Measurements from ENCODE around the gene EHD2.

Gene EHD2

DNA sequence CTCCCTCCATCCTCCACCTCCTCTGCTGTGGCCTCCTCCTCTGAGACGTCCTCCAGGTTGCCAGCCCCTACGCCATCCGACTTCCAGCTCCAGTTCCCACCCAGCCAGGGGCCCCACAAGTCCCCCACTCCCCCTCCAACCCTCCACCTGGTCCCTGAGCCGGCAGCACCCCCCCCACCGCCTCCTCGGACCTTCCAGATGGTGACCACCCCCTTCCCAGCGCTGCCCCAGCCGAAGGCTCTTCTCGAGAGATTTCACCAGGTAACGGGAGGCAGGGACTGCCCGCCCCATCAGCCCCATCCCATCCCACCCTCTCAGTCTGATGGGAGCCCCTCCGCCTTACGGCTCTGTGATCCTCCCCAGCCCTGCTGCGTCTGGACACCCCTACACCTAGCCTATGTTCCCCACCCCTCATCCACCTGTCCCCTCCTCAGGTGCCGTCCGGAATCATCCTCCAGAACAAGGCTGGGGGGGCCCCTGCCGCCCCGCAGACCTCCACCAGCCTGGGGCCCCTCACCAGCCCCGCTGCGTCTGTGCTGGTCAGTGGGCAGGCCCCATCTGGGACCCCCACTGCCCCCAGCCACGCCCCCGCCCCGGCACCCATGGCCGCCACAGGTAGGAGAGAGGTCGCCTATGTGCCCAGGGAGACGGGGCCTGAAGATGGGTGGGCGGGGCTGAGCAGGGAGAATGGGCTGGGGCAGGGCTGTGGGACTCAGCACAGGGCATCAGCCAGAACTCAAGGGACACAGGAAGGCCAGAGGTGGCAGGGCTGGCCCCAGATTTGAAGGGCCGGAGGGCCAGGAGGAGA lies 18.6 kb upstream of the EHD2 start:
- TF ChIP-seq, protein P1, sequence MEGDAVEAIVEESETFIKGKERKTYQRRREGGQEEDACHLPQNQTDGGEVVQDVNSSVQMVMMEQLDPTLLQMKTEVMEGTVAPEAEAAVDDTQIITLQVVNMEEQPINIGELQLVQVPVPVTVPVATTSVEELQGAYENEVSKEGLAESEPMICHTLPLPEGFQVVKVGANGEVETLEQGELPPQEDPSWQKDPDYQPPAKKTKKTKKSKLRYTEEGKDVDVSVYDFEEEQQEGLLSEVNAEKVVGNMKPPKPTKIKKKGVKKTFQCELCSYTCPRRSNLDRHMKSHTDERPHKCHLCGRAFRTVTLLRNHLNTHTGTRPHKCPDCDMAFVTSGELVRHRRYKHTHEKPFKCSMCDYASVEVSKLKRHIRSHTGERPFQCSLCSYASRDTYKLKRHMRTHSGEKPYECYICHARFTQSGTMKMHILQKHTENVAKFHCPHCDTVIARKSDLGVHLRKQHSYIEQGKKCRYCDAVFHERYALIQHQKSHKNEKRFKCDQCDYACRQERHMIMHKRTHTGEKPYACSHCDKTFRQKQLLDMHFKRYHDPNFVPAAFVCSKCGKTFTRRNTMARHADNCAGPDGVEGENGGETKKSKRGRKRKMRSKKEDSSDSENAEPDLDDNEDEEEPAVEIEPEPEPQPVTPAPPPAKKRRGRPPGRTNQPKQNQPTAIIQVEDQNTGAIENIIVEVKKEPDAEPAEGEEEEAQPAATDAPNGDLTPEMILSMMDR (IDR thresholded peaks at IDR 0.05; ENCODE audit: unreplicated experiment in 3 of 3), result no peak
- Mint-ChIP-seq H3K4me3 (no peak overlapping the region), H3K4me1 (no peaks in the 10 kb centered on the region), H3K36me3 (ENCODE audit: low read depth) (peaks cover 28% of the 10 kb centered on the region), H3K27ac (no peak overlapping the region), H3K9me3 (no peaks in the 10 kb centered on the region), H3K27me3 (ENCODE audit: low read depth) (no peaks in the 10 kb centered on the region)

DNA sequence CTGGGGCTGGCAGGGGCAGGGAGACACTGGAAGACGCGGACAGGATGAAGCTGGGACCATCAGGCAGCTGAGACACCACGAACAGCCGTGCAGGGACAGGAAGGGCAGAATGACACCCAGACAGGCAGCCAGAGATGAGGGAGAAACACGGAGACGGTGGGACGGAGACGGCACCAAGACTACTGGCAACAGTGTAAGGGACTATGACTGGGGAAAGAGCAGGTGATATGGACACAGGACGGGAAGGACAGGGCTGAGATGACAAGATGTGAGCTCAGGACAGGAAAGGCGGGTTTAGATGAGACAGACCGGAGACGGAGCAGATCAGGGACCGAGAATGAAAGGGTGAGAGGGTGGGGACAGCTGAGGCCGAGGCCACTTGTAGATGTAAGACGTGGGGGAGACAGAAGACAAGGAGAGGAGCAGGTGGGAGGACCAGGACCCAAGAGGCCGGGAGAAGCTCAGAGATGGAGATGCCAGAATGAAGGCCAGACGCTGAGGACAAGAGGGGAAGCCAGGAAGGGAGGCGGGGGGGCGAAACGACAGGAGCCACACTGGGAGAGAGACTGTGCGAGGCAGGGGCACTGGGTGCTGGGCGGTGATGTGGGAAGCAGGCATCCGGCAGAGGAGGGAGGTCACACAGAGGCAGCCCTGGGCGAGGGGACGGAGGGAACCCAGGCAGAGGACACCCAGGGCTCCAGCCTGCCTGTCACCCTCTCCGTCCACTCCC lies 17.5 kb upstream of the EHD2 start:
- Mint-ChIP-seq H3K27me3 (ENCODE audit: low read depth) (no peaks in the 10 kb centered on the region), H3K4me1 (no peaks in the 10 kb centered on the region), H3K4me3 (no peak overlapping the region), H3K27ac (no peak overlapping the region), H3K9me3 (no peaks in the 10 kb centered on the region), H3K36me3 (ENCODE audit: low read depth) (peaks cover 32% of the 10 kb centered on the region)
- TF ChIP-seq, protein P1 (IDR thresholded peaks at IDR 0.05; ENCODE audit: unreplicated experiment in 3 of 3), result no peak

DNA sequence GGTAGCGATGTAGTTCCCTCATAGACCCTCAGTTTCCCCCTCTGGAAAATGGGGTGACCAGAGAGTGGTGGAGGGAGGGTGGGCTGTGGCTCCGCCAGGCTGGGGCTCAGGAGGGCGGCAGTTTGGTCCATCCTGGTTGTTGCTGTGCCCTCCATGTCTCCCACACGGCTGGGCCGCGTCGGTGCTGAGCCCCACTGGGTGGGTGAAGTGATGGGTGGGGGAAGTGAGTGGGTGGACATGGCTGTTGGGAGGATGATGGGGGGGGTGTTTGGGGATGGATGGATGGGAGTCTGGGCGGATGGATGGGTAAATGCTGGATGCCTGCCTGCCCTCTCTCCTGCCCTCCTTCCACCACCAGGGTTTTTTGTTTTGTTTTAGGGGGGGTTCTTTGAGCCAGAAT lies 16.6 kb upstream of the EHD2 start:
- no peaks in the 10 kb centered on the region for H3K9me3 Mint-ChIP-seq
- H3K27me3 Mint-ChIP-seq (ENCODE audit: low read depth), result no peaks in the 10 kb centered on the region
- peaks cover 29% of the 10 kb centered on the region for H3K36me3 Mint-ChIP-seq (ENCODE audit: low read depth)
- no peaks in the 10 kb centered on the region for H3K4me1 Mint-ChIP-seq
- TF ChIP-seq, protein P1 (IDR thresholded peaks at IDR 0.05; ENCODE audit: unreplicated experiment in 3 of 3), result no peak
- H3K4me3 Mint-ChIP-seq, result no peak overlapping the region
- no peak overlapping the region for H3K27ac Mint-ChIP-seq

DNA sequence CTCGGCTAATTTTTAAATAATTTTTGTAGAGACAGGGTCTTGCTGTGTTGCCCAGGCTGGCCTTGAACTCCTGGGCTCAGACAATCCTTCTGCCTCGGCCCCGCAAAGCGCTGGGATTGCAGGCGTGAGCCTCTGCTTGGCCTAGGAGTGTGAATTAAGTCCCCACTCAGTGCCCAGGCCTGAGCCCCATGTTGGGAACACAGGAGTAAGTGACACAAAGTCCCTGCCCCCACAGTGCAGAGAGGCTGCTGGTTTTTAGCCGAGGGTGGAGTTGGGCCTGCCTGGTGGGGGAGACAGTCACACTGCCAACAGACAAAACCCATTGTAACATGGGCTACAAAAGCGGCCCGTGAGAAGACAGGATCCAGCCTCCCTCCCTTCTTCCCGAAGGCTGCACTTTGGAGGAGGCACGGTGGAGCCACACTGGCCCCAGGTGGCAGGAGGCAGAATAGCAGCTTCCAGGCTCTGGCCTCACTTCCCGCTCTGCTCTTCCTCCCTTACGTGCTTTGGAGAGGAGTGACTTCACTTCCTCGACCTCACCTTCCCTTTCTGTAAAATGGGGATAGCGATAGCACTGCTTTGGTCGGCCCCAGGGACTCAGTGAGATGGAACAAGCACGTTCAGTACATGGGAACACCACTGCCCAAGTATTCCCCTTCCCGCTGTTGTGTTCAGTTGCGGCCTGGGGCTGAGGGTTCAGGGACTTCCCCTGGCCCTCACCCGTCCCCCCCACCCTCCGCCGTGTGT lies 15.2 kb upstream of the EHD2 start:
- H3K4me1 Mint-ChIP-seq, result no peaks in the 10 kb centered on the region
- no peaks in the 10 kb centered on the region for H3K9me3 Mint-ChIP-seq
- no peak overlapping the region for H3K4me3 Mint-ChIP-seq
- H3K27ac Mint-ChIP-seq, result no peak overlapping the region
- H3K36me3 Mint-ChIP-seq (ENCODE audit: low read depth), result peaks cover 25% of the 10 kb centered on the region
- TF ChIP-seq, protein P1 (IDR thresholded peaks at IDR 0.05; ENCODE audit: unreplicated experiment in 3 of 3), result peak; percentile 93 to 96 (median 96)
- H3K27me3 Mint-ChIP-seq (ENCODE audit: low read depth), result no peaks in the 10 kb centered on the region

DNA sequence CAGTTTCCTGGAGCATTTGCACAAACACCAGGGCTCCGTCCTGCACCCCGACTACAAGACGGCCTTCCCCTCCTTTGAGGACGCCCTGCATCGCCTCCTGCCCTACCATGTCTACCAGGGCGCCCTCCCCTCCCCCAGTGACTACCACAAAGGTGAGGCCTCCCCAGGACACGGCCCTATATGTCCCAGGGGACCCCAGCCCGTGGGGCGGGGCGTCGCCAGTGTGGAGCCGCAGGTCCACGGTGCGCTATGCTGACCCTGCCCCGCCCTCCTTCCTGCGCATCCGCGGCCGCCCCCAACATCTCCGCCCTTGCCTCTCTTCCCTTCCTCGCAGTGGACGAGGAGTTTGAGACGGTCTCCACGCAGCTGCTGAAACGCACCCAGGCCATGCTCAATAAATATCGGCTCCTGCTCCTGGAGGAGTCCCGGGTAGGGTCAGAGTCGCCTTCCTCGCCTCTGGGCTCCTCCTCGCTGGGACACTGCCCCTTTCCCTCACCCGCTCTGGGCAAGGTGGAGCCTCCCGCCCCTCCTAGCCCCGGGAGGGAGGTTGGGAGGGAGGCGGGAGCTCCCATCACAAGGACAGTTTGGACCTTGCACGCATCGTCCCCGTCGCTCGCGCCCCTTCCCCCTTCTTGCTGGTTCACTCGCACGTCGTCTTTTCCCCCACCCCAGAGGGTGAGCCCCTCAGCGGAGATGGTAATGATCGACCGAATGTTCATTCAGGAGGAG lies 14.4 kb upstream of the EHD2 start:
- Mint-ChIP-seq H3K4me3 (no peak overlapping the region), H3K4me1 (no peaks in the 10 kb centered on the region), H3K27me3 (ENCODE audit: low read depth) (no peaks in the 10 kb centered on the region), H3K9me3 (no peaks in the 10 kb centered on the region), H3K36me3 (ENCODE audit: low read depth) (peaks cover 29% of the 10 kb centered on the region), H3K27ac (no peak overlapping the region)
- TF ChIP-seq, protein P1 (IDR thresholded peaks at IDR 0.05; ENCODE audit: unreplicated experiment in 3 of 3), result no peak

Measured in nephron (organoid).